HG03175 (cell line): ENCODE results near the gene MSI2.

Source experiments
- ATAC-seq: cut with Tn5 transposase; IDR thresholded peaks from one replicate; pipeline ENCODE4 v1.9.1; 2021; ENCODE audit warnings: mild to moderate bottlenecking, moderate library complexity; ENCODE audit not compliant: unreplicated experiment

The MSI2 gene

GRCh38 chr17:57584050-57584551, 327.8 kb downstream of the MSI2 start:
- no peak for ATAC-seq

- ATAC-seq: no peak
Observed at GRCh38 chr17:57585341-57586195, 329.2 kb downstream of the MSI2 start.

GRCh38 chr17:57586196-57586740, 329.9 kb downstream of the MSI2 start:
- ATAC-seq: no peak

- ATAC-seq: no peak
Observed at GRCh38 chr17:57586742-57587141, 330.4 kb downstream of the MSI2 start.

GRCh38 chr17:57587193-57587969, 331.1 kb downstream of the MSI2 start:
- ATAC-seq: no peak

GRCh38 chr17:57588086-57588485, 331.8 kb downstream of the MSI2 start:
- ATAC-seq: no peak

- no peak for ATAC-seq
Observed at GRCh38 chr17:57589151-57590034, 333.1 kb downstream of the MSI2 start.

- ATAC-seq: no peak
Observed at GRCh38 chr17:57593739-57594462, 337.6 kb downstream of the MSI2 start.

GRCh38 chr17:57594767-57595166, 338.4 kb downstream of the MSI2 start:
- no peak for ATAC-seq

- no peak for ATAC-seq
Observed at GRCh38 chr17:57595426-57595825, 339.1 kb downstream of the MSI2 start.

GRCh38 chr17:57595947-57596695, 339.8 kb downstream of the MSI2 start:
- ATAC-seq: no peak

GRCh38 chr17:57597101-57597500, 340.8 kb downstream of the MSI2 start:
- no peak for ATAC-seq

- no peak for ATAC-seq
Observed at GRCh38 chr17:57597531-57598453, 341.5 kb downstream of the MSI2 start.

GRCh38 chr17:57599271-57600045, 343.1 kb downstream of the MSI2 start:
- ATAC-seq: no peak

- no peak for ATAC-seq
Observed at GRCh38 chr17:57600074-57600473, 343.8 kb downstream of the MSI2 start.

- ATAC-seq: no peak
Observed at GRCh38 chr17:57601143-57601735, 344.9 kb downstream of the MSI2 start.

- ATAC-seq: no peak
Observed at GRCh38 chr17:57602896-57603295, 346.6 kb downstream of the MSI2 start.
